HG03457 (cell line): ENCODE results near the gene ANKRD53.
"Not testable (repeated sequence)": the region's sequence is repeated elsewhere in the genome, so short reads cannot be mapped to it uniquely, and the experiment has no call there.

Experiments used
- ATAC-seq: cut with Tn5 transposase; IDR thresholded peaks from one replicate; pipeline ENCODE4 v1.9.1; 2021; ENCODE audit warnings: moderate number of reproducible peaks; ENCODE audit not compliant: unreplicated experiment

The ANKRD53 gene

GRCh38 chr2:71005271-71006202 lies 27.1 kb downstream of the ANKRD53 start:
- no peak for ATAC-seq

GRCh38 chr2:71006323-71006722 lies 27.9 kb downstream of the ANKRD53 start:
- no peak for ATAC-seq

- no peak for ATAC-seq
Measured at GRCh38 chr2:71006955-71007799, 28.7 kb downstream of the ANKRD53 start.

DNA sequence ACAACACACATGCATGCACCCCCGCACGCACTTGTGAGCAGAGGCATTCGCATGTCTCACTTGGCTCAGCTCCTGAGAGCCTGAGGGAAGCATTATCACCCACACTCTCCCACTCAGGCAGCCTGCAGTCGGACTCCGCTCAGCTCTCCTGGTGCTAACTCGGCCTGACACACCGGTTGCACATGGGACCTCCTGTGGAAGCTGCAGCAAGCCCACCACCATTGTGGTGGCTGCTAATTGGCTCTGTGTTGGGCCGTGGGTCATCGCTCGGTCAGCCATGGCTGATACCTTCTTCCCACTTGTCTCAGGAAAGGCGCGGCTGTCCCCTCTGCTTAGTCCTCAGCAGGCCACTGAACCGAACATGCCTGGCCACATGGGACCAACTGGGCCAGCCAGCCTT lies 29.9 kb downstream of the ANKRD53 start:
- ATAC-seq = no peak

GRCh38 chr2:71011786-71012185 lies 33.4 kb downstream of the ANKRD53 start:
- not testable (repeated sequence) for ATAC-seq

- ATAC-seq = no peak
Measured at GRCh38 chr2:71018625-71019024, 40.2 kb downstream of the ANKRD53 start.

DNA sequence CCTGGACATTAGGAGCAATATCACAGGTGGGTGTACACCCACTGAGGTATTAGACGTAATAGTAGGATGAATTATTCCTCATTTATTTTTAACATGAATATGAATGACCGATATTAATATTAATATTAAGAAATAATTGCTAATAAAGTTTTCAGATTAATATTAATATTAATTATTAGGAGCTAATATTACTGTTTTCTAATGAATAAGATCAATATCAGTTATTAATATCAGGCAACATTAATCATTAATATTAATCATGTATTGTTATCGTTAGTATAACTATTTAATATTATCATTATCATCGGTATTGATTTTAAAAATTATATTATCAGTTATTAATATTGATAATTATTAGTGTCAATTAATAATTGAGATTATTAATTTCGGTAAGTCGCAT lies 41.6 kb downstream of the ANKRD53 start:
- not testable (repeated sequence) for ATAC-seq

DNA sequence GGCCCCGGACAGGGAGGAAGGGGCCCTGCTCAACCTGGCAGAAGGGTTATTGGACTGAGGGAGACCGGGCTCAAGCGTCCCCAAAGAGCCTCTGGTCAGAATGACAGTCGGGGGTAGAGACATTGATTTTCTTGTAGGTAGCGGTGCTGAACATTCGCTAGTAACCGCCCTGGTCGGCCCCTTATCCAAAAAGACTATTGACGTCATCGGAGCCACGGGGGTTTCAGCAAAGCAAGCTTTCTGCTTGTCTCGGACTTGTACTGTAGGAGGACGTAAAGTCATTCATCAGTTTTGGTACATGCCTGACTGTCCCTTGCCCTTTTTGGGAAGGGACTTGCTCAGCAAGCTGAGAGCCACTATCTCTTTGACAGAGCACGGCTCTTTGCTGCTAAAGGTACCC lies 43.0 kb downstream of the ANKRD53 start:
- ATAC-seq = not testable (repeated sequence)

DNA sequence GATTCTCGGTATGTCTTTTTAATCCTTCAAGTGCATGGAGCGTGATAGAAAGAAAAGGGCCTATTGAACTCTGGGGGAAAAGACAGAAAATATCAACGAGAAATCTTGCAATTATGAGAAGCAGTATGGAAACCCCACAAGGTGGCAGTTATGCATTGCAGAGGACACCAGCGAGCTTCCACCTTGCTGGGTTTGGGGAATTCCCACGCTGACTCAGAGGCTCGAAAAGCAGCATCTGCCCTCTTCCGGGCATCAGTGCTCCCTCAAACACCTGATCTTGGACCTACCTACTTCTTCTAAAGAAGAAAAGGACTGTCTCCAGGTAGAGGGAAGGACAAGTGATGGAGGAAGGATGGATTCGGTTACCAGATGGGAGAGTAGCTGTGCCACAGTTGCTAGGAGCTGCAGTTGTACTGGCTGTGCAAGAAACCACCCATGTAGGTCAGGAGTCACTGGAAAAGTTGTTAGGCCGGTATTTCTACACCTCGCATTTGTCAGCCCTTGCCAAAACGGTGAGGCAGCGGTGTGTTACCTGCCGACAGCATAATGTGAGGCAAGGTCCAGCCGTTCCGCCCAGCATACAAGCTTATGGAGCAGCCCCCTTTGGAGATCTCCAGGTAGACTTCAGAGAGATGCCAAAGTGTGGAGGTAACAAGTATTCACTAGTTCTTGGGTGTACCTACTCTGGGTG lies 45.3 kb downstream of the ANKRD53 start:
- ATAC-seq = not testable (repeated sequence)
